ENCODE data around the gene IL1B.

DNA sequence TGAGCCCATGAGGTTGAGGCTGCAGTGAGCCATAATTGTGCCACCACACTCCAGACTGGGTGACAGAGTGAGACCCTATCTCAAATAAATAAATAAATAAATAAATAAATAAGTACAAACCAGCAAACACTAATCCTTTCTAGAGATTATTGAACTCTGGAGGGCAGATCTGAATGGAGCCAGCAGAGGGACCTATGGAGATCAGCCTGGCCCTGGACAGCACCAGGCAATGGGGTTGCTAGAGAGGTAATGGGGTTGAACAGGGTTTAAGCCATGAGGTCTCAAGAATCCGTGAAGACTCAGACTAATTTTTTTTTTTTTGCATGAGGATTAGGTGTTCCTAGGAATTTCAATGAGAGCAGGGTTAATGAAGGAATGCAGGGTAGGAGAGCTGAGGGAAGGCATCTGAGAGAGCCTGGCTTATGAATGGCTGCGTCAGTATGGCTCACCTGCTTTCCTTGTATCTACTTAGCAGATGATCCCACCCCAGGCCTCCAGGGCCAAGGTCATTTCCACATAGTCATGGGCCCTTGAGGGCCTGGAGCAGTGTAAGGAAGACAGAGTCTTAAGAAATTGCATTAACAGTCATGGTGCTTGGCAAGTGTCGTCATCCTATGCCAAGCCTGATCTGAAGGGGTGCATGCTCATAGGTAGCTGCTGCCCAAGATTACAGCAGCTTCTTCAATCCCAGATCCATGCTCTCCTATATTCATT lies 39.8 kb upstream of the IL1B start:
- TF ChIP-seq, protein P1, sequence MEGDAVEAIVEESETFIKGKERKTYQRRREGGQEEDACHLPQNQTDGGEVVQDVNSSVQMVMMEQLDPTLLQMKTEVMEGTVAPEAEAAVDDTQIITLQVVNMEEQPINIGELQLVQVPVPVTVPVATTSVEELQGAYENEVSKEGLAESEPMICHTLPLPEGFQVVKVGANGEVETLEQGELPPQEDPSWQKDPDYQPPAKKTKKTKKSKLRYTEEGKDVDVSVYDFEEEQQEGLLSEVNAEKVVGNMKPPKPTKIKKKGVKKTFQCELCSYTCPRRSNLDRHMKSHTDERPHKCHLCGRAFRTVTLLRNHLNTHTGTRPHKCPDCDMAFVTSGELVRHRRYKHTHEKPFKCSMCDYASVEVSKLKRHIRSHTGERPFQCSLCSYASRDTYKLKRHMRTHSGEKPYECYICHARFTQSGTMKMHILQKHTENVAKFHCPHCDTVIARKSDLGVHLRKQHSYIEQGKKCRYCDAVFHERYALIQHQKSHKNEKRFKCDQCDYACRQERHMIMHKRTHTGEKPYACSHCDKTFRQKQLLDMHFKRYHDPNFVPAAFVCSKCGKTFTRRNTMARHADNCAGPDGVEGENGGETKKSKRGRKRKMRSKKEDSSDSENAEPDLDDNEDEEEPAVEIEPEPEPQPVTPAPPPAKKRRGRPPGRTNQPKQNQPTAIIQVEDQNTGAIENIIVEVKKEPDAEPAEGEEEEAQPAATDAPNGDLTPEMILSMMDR (IDR thresholded peaks at IDR 0.05) = no peak
- TF ChIP-seq POLR2A (IDR thresholded peaks at IDR 0.05) = no peak

Measured in right lobe of liver (tissue), 4 donors.